Measurements from ENCODE around the gene RBMS3. TPM values are rescaled to one million over a fixed set of nuclear protein-coding genes. Genes with fewer than 3 reads are reported as not detected.

Gene RBMS3
- total and polyA plus RNA-seq, 2 of the 8 experiments (the other 6 are each of a cell fraction or from before 2014, with no cell fraction given) = 3.7 to 6.9 TPM

DNA sequence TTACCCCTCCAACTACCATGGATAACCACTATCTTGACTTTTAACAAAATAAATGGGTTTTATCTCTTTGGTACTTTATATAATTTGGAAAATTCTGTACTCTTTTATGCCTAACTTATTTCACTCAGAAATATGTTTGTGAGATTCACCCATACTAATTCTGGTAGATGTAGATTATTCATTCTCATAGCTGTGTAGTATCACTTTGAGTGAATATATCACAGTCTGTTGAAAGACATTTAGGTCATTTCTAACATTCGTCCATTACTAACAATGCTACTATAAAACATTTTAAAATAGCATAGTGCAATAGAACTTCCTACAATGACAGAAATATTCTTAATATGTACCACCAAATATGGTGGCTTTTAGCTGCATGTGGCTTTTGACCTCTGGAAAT, 542.4 kb downstream of the RBMS3 start:
- Histone ChIP-seq H4K5ac (ENCODE audit: insufficient read length, low read depth, low read length) (no peak overlapping the region), H3K27me3 (replicated peaks in 1 of 4; ENCODE audit: control insufficient read depth in 3 of 4, extremely low read depth in 1 of 4, insufficient read depth in 3 of 4, low read length in 3 of 4) (no peaks in the 10 kb centered on the region), H2BK5ac (ENCODE audit: low read depth, low read length) (no peak overlapping the region), H2BK12ac (ENCODE audit: low read depth, low read length) (no peak overlapping the region), H3K9me3 (ENCODE audit: insufficient read depth in 2 of 2, low read depth in 1 of 2, low read length in 1 of 2) (0 out of 4 replicates have a peak, but pooled peaks cover 0 to 4% of the 10 kb centered on the region in 2 experiments), H3K14ac (ENCODE audit: insufficient read length) (no peak overlapping the region), H4K91ac (replicated peaks; ENCODE audit: insufficient read length, low read length) (no peak overlapping the region), H3K4ac (replicated peaks; ENCODE audit: insufficient read length, low read depth, low read length) (no peak overlapping the region), H3K4me2 (ENCODE audit: insufficient read depth in 1 of 2, low read depth in 2 of 2, low read length in 2 of 2) (no peak overlapping the region), H2BK20ac (ENCODE audit: low read length) (no peak overlapping the region), H2AK5ac (ENCODE audit: low read depth, low read length) (no peak overlapping the region), H3K79me1 (ENCODE audit: low read depth, low read length) (no peaks in the 10 kb centered on the region), H3K4me1 (replicated peaks in 1 of 4; ENCODE audit: control insufficient read depth in 3 of 4, insufficient read depth in 4 of 4, low read length in 3 of 4) (no peaks in the 10 kb centered on the region), H3K79me2 (ENCODE audit: control insufficient read depth in 1 of 2, insufficient read depth in 2 of 2, low read length in 2 of 2) (no peaks in the 10 kb centered on the region), H3K23ac (ENCODE audit: insufficient read length) (no peak overlapping the region), H3K56ac (replicated peaks; ENCODE audit: insufficient read length, low read depth, low read length) (no peak overlapping the region), H4K8ac (ENCODE audit: extremely low read depth, insufficient read depth, low read length) (no peak overlapping the region), H3K23me2 (ENCODE audit: low read depth, low read length) (no peaks in the 10 kb centered on the region), H3K27ac (ENCODE audit: low read depth, low read length) (no peak overlapping the region), H3K9ac (replicated peaks in 1 of 4; ENCODE audit: extremely low read depth in 1 of 4, low read depth in 3 of 4, low read length in 3 of 4) (no peak overlapping the region), H3K4me3 (ENCODE audit: extremely low read depth in 1 of 4, insufficient read depth in 2 of 4, low read depth in 3 of 4, low read length in 4 of 4) (no peak overlapping the region), H2BK15ac (ENCODE audit: low read length) (no peak overlapping the region), H2AFZ (ENCODE audit: low read length) (no peak overlapping the region), H3K36me3 (ENCODE audit: control insufficient read depth in 2 of 4, insufficient read depth in 4 of 4, low read length in 3 of 4) (no peaks in the 10 kb centered on the region), H2BK120ac (replicated peaks; ENCODE audit: low read depth, low read length) (no peak overlapping the region), H4K20me1 (replicated peaks in 1 of 2; ENCODE audit: control insufficient read depth in 1 of 2, insufficient read depth in 2 of 2, low read length in 2 of 2) (no peaks in the 10 kb centered on the region), H3K18ac (ENCODE audit: extremely low read depth, low read length) (no peak overlapping the region)
- no peak for TF ChIP-seq NANOG (IDR thresholded peaks at IDR 0.05; ENCODE audit: insufficient read depth, low read depth, low read length, poor library complexity, severe bottlenecking)
- no peak for TF ChIP-seq KDM4A (IDR thresholded peaks at IDR 0.05; ENCODE audit: low read depth, low read length, severe bottlenecking)
- TF ChIP-seq CTBP2 (IDR thresholded peaks at IDR 0.05; ENCODE audit: borderline replicate concordance, insufficient read depth, insufficient read length, low read length) = no peak
- no peak for TF ChIP-seq RBBP5 (IDR thresholded peaks at IDR 0.05; ENCODE audit: borderline replicate concordance, low read depth, low read length)
- no peak for TF ChIP-seq TBP (IDR thresholded peaks at IDR 0.05; ENCODE audit: low read depth, low read length)
- no peak for TF ChIP-seq EGR1 (IDR thresholded peaks at IDR 0.05; ENCODE audit: borderline replicate concordance, low read depth, low read length)
- no peak for TF ChIP-seq RXRA (IDR thresholded peaks at IDR 0.05; ENCODE audit: insufficient read depth, low read depth, low read length)
- CTCF ChIA-PET (ENCODE audit: partially characterized antibody) = no interaction called here
- DNase-seq (ENCODE audit: low read depth in 1 of 2, low spot score in 2 of 2) (no peak), FAIRE-seq (no peak)
- POLR2A ChIA-PET (ENCODE audit: partially characterized antibody) = no interaction called here
- WGBS, 2 experiments (ENCODE audit: extremely low coverage in 1 of 2, insufficient coverage in 1 of 2, insufficient read length in 1 of 2, insufficient replicate concordance in 2 of 2, low coverage in 1 of 2, low lambda C conversion rate in 2 of 2, missing lambda C conversion rate in 1 of 2) = 86% methylated on average over 1 of the region's 1 CpG; no CpG with 5 or more reads in 1 of the 2 experiments
